ENCODE results near the gene CXCL8.

DNA sequence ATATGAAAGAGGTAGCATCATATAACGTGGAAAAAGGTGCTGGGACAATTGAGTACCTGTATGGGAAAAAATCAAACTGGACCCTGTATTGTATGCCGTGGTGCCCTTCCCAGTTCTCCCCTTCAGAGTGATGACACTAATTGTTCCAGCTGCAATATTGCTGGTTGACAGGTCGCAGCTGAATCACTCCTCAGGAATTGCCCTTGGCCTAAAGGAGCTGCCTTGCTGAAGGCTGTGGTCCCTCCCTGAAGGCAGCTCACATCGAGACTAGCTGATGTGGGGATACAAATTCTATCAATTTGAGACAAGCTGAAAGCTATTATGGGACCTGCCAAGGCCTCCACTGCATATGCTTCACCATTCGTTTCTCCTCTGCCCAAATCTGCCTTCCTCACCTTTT lies 39.3 kb upstream of the CXCL8 start:
- TF ChIP-seq JUN (IDR thresholded peaks at IDR 0.05; ENCODE audit: low read depth, low read length) (no peak), POLR2AphosphoS5 (IDR thresholded peaks at IDR 0.05; ENCODE audit: low read depth, low read length) (no peak), TCF12 (IDR thresholded peaks at IDR 0.05; ENCODE audit: low read depth, low read length) (no peak), KDM5A (IDR thresholded peaks at IDR 0.05; ENCODE audit: low read length) (no peak), POLR2A (IDR thresholded peaks at IDR 0.05; ENCODE audit: control extremely low read depth in 1 of 2, low read depth in 2 of 2, low read length in 2 of 2) (no peak), YY1 (IDR thresholded peaks at IDR 0.05; ENCODE audit: low read depth, low read length) (no peak), USF2 (IDR thresholded peaks at IDR 0.05; ENCODE audit: low read length) (no peak), CREB1 (IDR thresholded peaks at IDR 0.05) (no peak), EP300 (IDR thresholded peaks at IDR 0.05; ENCODE audit: borderline replicate concordance in 1 of 2, low read depth in 2 of 2, low read length in 2 of 2) (no peak), SP1 (IDR thresholded peaks at IDR 0.05; ENCODE audit: low read depth, low read length) (no peak)
- TF ChIP-seq, protein P1, sequence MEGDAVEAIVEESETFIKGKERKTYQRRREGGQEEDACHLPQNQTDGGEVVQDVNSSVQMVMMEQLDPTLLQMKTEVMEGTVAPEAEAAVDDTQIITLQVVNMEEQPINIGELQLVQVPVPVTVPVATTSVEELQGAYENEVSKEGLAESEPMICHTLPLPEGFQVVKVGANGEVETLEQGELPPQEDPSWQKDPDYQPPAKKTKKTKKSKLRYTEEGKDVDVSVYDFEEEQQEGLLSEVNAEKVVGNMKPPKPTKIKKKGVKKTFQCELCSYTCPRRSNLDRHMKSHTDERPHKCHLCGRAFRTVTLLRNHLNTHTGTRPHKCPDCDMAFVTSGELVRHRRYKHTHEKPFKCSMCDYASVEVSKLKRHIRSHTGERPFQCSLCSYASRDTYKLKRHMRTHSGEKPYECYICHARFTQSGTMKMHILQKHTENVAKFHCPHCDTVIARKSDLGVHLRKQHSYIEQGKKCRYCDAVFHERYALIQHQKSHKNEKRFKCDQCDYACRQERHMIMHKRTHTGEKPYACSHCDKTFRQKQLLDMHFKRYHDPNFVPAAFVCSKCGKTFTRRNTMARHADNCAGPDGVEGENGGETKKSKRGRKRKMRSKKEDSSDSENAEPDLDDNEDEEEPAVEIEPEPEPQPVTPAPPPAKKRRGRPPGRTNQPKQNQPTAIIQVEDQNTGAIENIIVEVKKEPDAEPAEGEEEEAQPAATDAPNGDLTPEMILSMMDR (IDR thresholded peaks at IDR 0.05; ENCODE audit: control extremely low read depth in 1 of 3, insufficient read depth in 1 of 3, low read depth in 1 of 3, low read length in 3 of 3), result no peak
- TF ChIP-seq, protein P2, sequence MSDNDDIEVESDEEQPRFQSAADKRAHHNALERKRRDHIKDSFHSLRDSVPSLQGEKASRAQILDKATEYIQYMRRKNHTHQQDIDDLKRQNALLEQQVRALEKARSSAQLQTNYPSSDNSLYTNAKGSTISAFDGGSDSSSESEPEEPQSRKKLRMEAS (IDR thresholded peaks at IDR 0.05), result no peak

All from H1 (cell line).